Left kidney (tissue), 8 donors: ENCODE results near the gene CNIH1. TPM values are rescaled to one million over a fixed set of nuclear protein-coding genes. Genes with fewer than 3 reads are reported as not detected.
A peak's percentile ranks its signal among the peaks of the same experiment; 100 is the strongest.

ENCODE experiments used
- DNase-seq: peaks from one replicate; pipeline ENCODE4 v3.0.0-alpha.2; 2013
- long read RNA-seq, 8 donors: transcript quantifications; one replicate each; lab custom pipeline, GENCODE V29; 2026
- polyA plus RNA-seq: library from polyadenylated mRNA; unstranded; fragments of 120-200 nt; gene quantifications from one replicate; pipeline ENCODE4 v1.2.1, GENCODE V29; 2013; ENCODE audit not compliant: insufficient read length

Gene CNIH1
- 140 TPM for polyA plus RNA-seq
- long read RNA-seq, donor 1, full-length matches to known transcripts = 67 of 67 reads
- long read RNA-seq, donor 1, partial matches to known transcripts = 0 of 67 reads
- long read RNA-seq, donor 1, other reads (novel, unspliced or antisense) = 0 of 67 reads
- long read RNA-seq, donor 2, full-length matches to known transcripts = 67 of 67 reads
- long read RNA-seq, donor 2, partial matches to known transcripts = 0 of 67 reads
- long read RNA-seq, donor 2, other reads (novel, unspliced or antisense) = 0 of 67 reads
- long read RNA-seq, donor 3, full-length matches to known transcripts = 39 of 39 reads
- long read RNA-seq, donor 3, partial matches to known transcripts = 0 of 39 reads
- long read RNA-seq, donor 3, other reads (novel, unspliced or antisense) = 0 of 39 reads
- long read RNA-seq, donor 4, full-length matches to known transcripts = 3 of 3 reads
- long read RNA-seq, donor 4, partial matches to known transcripts = 0 of 3 reads
- long read RNA-seq, donor 4, other reads (novel, unspliced or antisense) = 0 of 3 reads
- long read RNA-seq, donor 5, full-length matches to known transcripts = 106 of 106 reads
- long read RNA-seq, donor 5, partial matches to known transcripts = 0 of 106 reads
- long read RNA-seq, donor 5, other reads (novel, unspliced or antisense) = 0 of 106 reads
- long read RNA-seq, donor 6, full-length matches to known transcripts = 64 of 64 reads
- long read RNA-seq, donor 6, partial matches to known transcripts = 0 of 64 reads
- long read RNA-seq, donor 6, other reads (novel, unspliced or antisense) = 0 of 64 reads
- long read RNA-seq, donor 7, full-length matches to known transcripts = 90 of 90 reads
- long read RNA-seq, donor 7, partial matches to known transcripts = 0 of 90 reads
- long read RNA-seq, donor 7, other reads (novel, unspliced or antisense) = 0 of 90 reads
- long read RNA-seq, donor 8, full-length matches to known transcripts = 30 of 30 reads
- long read RNA-seq, donor 8, partial matches to known transcripts = 0 of 30 reads
- long read RNA-seq, donor 8, other reads (novel, unspliced or antisense) = 0 of 30 reads

- peak; percentile 92 for DNase-seq
These were observed at the start of gene CNIH1 for GRCh38 chr14:54440873-54441868. TSS of gene CNIH1 (minus strand) at chr14:54441374. CDS start at chr14:54441327, 47 bp downstream.

- no peak for DNase-seq
These were observed 49.4 kb upstream of the CNIH1 start for GRCh38 chr14:54490445-54491175.

GRCh38 chr14:54489731-54490444 lies 48.7 kb upstream of the CNIH1 start:
- DNase-seq = no peak

GRCh38 chr14:54489318-54489683 lies 48.1 kb upstream of the CNIH1 start:
- no peak for DNase-seq

GRCh38 chr14:54488646-54489317 lies 47.6 kb upstream of the CNIH1 start, which contains the start of gene GMFB:
TSS of gene GMFB (minus strand) at chr14:54488980. CDS start at chr14:54488927, 53 bp downstream.
- peak; percentile 91 for DNase-seq

GRCh38 chr14:54488318-54488645 lies 47.1 kb upstream of the CNIH1 start:
- DNase-seq = no peak

- DNase-seq = no peak
These were observed 46.6 kb upstream of the CNIH1 start for GRCh38 chr14:54487771-54488170.

GRCh38 chr14:54486685-54487084 lies 45.5 kb upstream of the CNIH1 start:
- no peak for DNase-seq

- DNase-seq = no peak
These were observed 42.7 kb upstream of the CNIH1 start for GRCh38 chr14:54483846-54484245.

GRCh38 chr14:54483073-54483745 lies 42.0 kb upstream of the CNIH1 start:
- DNase-seq = no peak

- no peak for DNase-seq
These were observed 40.5 kb upstream of the CNIH1 start for GRCh38 chr14:54481695-54482094.

GRCh38 chr14:54480830-54481562 lies 39.8 kb upstream of the CNIH1 start:
- no peak for DNase-seq

- no peak for DNase-seq
These were observed 37.6 kb upstream of the CNIH1 start for GRCh38 chr14:54478636-54479215.

- no peak for DNase-seq
These were observed 34.7 kb upstream of the CNIH1 start for GRCh38 chr14:54475911-54476310.

GRCh38 chr14:54475187-54475899 lies 34.2 kb upstream of the CNIH1 start:
- DNase-seq = no peak

- no peak for DNase-seq
These were observed 33.1 kb upstream of the CNIH1 start for GRCh38 chr14:54474232-54474793.

GRCh38 chr14:54472315-54472714 lies 31.1 kb upstream of the CNIH1 start:
- no peak for DNase-seq
